ENCODE data around the gene GOSR1.
"Not testable (repeated sequence)": the region's sequence is repeated elsewhere in the genome, so short reads cannot be mapped to it uniquely, and the experiment has no call there.

DNA sequence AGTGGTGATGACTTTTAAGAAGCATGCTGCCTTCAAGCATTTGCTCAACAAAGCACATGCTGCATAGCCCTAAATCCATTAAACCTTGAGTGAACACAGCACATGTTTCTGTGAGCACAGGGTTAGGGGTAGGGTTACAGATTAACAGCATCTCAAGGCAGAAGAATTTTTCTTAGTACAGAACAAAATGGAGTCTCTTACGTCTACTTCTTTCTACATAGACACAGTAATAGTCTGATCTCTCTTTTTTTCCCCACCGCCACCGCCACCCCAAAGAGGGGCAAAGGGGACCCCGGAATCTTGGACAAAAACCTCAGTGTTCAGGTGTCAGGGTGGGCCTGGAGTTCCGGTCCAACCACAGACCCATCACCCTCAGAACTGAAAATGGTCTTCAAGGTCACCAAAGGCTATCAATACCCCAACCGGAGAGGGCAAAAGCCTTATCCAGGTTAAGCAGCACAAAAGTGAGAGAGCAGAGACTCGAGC is 86.7 kb downstream of the GOSR1 start:
- TF ChIP-seq POLR2A (IDR thresholded peaks at IDR 0.05; ENCODE audit: low read length); GATA1 (IDR thresholded peaks at IDR 0.05; ENCODE audit: low read depth, low read length): not testable (repeated sequence)
